GM12874 (cell line): ENCODE measurements around the gene RHEX.

Experiments used
- CTCF ChIP-seq: IDR thresholded peaks from 2 replicates; pipeline ENCODE4 v1.5.1; 2011; ENCODE audit warnings: low read depth, mild to moderate bottlenecking, control low read depth, low read length, moderate library complexity; ENCODE audit not compliant: insufficient read depth

Gene RHEX

GRCh38 chr1:206032380-206033140 lies 20.4 kb upstream of the RHEX start:
- TF ChIP-seq CTCF, result no peak

GRCh38 chr1:206035027-206035426 lies 17.9 kb upstream of the RHEX start:
- TF ChIP-seq CTCF, result no peak

GRCh38 chr1:206036663-206037455 lies 16.1 kb upstream of the RHEX start:
- no peak for TF ChIP-seq CTCF

- no peak for TF ChIP-seq CTCF
Measured at GRCh38 chr1:206037581-206037980, 15.4 kb upstream of the RHEX start.

- TF ChIP-seq CTCF, result no peak
Measured at GRCh38 chr1:206039046-206039973, 13.7 kb upstream of the RHEX start.

GRCh38 chr1:206040328-206040727 lies 12.6 kb upstream of the RHEX start:
- TF ChIP-seq CTCF, result no peak

GRCh38 chr1:206041640-206042039 lies 11.3 kb upstream of the RHEX start:
- no peak for TF ChIP-seq CTCF
